GM12891 (cell line): ENCODE results near the gene PIAS1.

Source experiments
- POLR2A ChIP-seq: IDR thresholded peaks from 2 replicates; pipeline ENCODE4 v1.6.1; 2011; ENCODE audit warnings: low read depth, low read length, control low read depth
- POLR2AphosphoS5 ChIP-seq: IDR thresholded peaks from 2 replicates; pipeline ENCODE4 v1.6.1; 2011; ENCODE audit warnings: low read depth, low read length, control low read depth
- TAF1 ChIP-seq: IDR thresholded peaks from 2 replicates; pipeline ENCODE4 v1.6.1; 2011; ENCODE audit warnings: low read depth, low read length, control low read depth

GRCh38 chr15:68031404-68031803, 22.7 kb upstream of the PIAS1 start:
- TF ChIP-seq POLR2A (no peak), POLR2AphosphoS5 (no peak), TAF1 (no peak)
